WTC11 (cell line): ENCODE results near the gene EML4. TPM values are rescaled to one million over a fixed set of nuclear protein-coding genes. Genes with fewer than 3 reads are reported as not detected.
A peak's percentile ranks its signal among the peaks of the same experiment; 100 is the strongest.

Experiments used
- ATAC-seq: fragments of 200-7000 bp; cut with Tn5 transposase; 2 replicates; pipeline ENCODE4 v1.10.0; 2021; ENCODE audit warnings: mild to moderate bottlenecking, moderate library complexity
- CTCF ChIA-PET: fragments of 300-600 bp; sonication (Branson Sonifier 250); formaldehyde crosslinking; loops from one replicate; lab custom pipeline; 2021; ENCODE audit warnings: antibody characterized with exemption; lab: Charles Lee
- POLR2A ChIA-PET: fragments of 350-600 bp; sonication (Branson Sonifier 250); formaldehyde crosslinking; loops from one replicate; lab custom pipeline; 2021; ENCODE audit warnings: antibody characterized with exemption; lab: Charles Lee
- DNase-seq: peaks from one replicate; pipeline ENCODE4 v3.0.0; 2021; ENCODE audit warnings: low spot score
- H3K27ac Mint-ChIP-seq: 2 replicates; pipeline ENCODE4 v1.8.0; 2021; ENCODE audit warnings: mixed read lengths
- H3K27me3 Mint-ChIP-seq: 2 replicates; pipeline ENCODE4 v1.8.0; 2021; ENCODE audit warnings: low read depth, mild to moderate bottlenecking, moderate library complexity, mixed read lengths
- H3K36me3 Mint-ChIP-seq: 2 replicates; pipeline ENCODE4 v1.8.0; 2021; ENCODE audit warnings: mixed read lengths
- H3K4me1 Mint-ChIP-seq: 2 replicates; pipeline ENCODE4 v1.8.0; 2022; ENCODE audit warnings: mixed read lengths
- H3K4me3 Mint-ChIP-seq: 2 replicates; pipeline ENCODE4 v1.8.0; 2021; ENCODE audit warnings: mild to moderate bottlenecking, moderate library complexity, mixed read lengths
- H3K9me3 Mint-ChIP-seq: 2 replicates; pipeline ENCODE4 v1.8.0; 2021; ENCODE audit warnings: mixed read lengths
- ATF1 ChIP-seq: sonication (generic); formaldehyde crosslinking; IDR thresholded peaks from 2 replicates; pipeline ENCODE4 v1.8.1; 2023; ENCODE audit warnings: mild to moderate bottlenecking, moderate library complexity, missing genetic modification reagents
- EMX1 ChIP-seq: fragments of 250-450 bp; sonication (Bioruptor Pico); IDR thresholded peaks from 2 replicates; pipeline ENCODE4 v1.8.0; 2021; ENCODE audit warnings: mild to moderate bottlenecking
- FOXP1 ChIP-seq: sonication (generic); formaldehyde crosslinking; IDR thresholded peaks from 2 replicates; pipeline ENCODE4 v1.8.0; 2022; ENCODE audit warnings: missing genetic modification reagents, mild to moderate bottlenecking, moderate library complexity, borderline replicate concordance
- GTF2I ChIP-seq: fragments of 250-450 bp; sonication (Bioruptor Pico); conservative IDR thresholded peaks from 2 replicates; pipeline ENCODE4 v1.4.0; 2021; ENCODE audit warnings: mild to moderate bottlenecking
- IRF2 ChIP-seq: sonication (generic); formaldehyde crosslinking; IDR thresholded peaks from 2 replicates; pipeline ENCODE4 v1.8.0; 2022; ENCODE audit warnings: low read depth, missing genetic modification reagents, borderline replicate concordance
- NR2C2 ChIP-seq: sonication (generic); formaldehyde crosslinking; IDR thresholded peaks from 2 replicates; pipeline ENCODE4 v1.8.0; 2022; ENCODE audit warnings: mild to moderate bottlenecking, missing genetic modification reagents
- NR3C1 ChIP-seq: sonication (generic); formaldehyde crosslinking; conservative IDR thresholded peaks from 2 replicates; pipeline ENCODE4 v1.8.1; 2023; ENCODE audit warnings: low read depth, mild to moderate bottlenecking, missing genetic modification reagents
- SMAD3 ChIP-seq: sonication (generic); formaldehyde crosslinking; IDR thresholded peaks from 2 replicates; pipeline ENCODE4 v1.8.0; 2022; ENCODE audit warnings: missing genetic modification reagents, mild to moderate bottlenecking, borderline replicate concordance
- STAT6 ChIP-seq: sonication (generic); formaldehyde crosslinking; conservative IDR thresholded peaks from 2 replicates; pipeline ENCODE4 v1.8.1; 2023; ENCODE audit warnings: mild to moderate bottlenecking, low read depth, missing genetic modification reagents, moderate library complexity
- TCF7 ChIP-seq: sonication (generic); formaldehyde crosslinking; IDR thresholded peaks from 2 replicates; pipeline ENCODE4 v1.8.0; 2022; ENCODE audit warnings: mild to moderate bottlenecking, low read depth, missing genetic modification reagents, moderate library complexity
- ZNF138 ChIP-seq: sonication (generic); formaldehyde crosslinking; conservative IDR thresholded peaks from 2 replicates; pipeline ENCODE4 v1.8.1; 2022; ENCODE audit warnings: mild to moderate bottlenecking, moderate library complexity, missing genetic modification reagents
- total RNA-seq: library from RNA; stranded (reverse); gene quantifications from 3 replicates; pipeline ENCODE4 v1.2.3, GENCODE V29; 2021
- TF ChIP-seq, protein P1 (sequence below): sonication (generic); formaldehyde crosslinking; IDR thresholded peaks from 2 replicates; pipeline ENCODE4 v1.8.0; 2022; ENCODE audit warnings: mild to moderate bottlenecking, missing genetic modification reagents
- TF ChIP-seq, protein P2 (sequence below): fragments of 250-450 bp; sonication (Bioruptor Pico); IDR thresholded peaks from 2 replicates; pipeline ENCODE4 v2.1.2; 2022; ENCODE audit warnings: mild to moderate bottlenecking, moderate library complexity
- TF ChIP-seq, protein P3 (sequence below): sonication (generic); formaldehyde crosslinking; IDR thresholded peaks from 2 replicates; pipeline ENCODE4 v1.8.1; 2023; ENCODE audit warnings: mild to moderate bottlenecking, missing genetic modification reagents, moderate library complexity
- TF ChIP-seq, protein P4 (sequence below): sonication (generic); formaldehyde crosslinking; IDR thresholded peaks from 2 replicates; pipeline ENCODE4 v1.8.0; 2023; ENCODE audit warnings: missing genetic modification reagents, mild to moderate bottlenecking, borderline replicate concordance
- TF ChIP-seq, protein P5 (sequence below): fragments of 250-450 bp; sonication (Bioruptor Pico); conservative IDR thresholded peaks from 2 replicates; pipeline ENCODE4 v1.9.0; 2021; ENCODE audit warnings: mild to moderate bottlenecking

EML4 gene
- total RNA-seq, 1 experiment from 2014 or later = 89.9 TPM

GRCh38 chr2:42167458-42167857 lies 1.7 kb upstream of the EML4 start:
- POLR2A ChIA-PET = no interaction called here
- peaks cover 7% of the 10 kb centered on the region; the same call in 1 of the 2 replicates for H3K4me1 Mint-ChIP-seq
- no peaks in the 10 kb centered on the region; the same call in 1 of the 2 replicates for H3K27me3 Mint-ChIP-seq
- H3K27ac Mint-ChIP-seq = no peak overlapping the region
- ATAC-seq (no peak), DNase-seq (no peak)
- TF ChIP-seq SMAD3 (CRISPR knock-in tag) (no peak), IRF2 (no peak), FOXP1 (no peak), GTF2I (CRISPR knock-in tag) (no peak), TCF7 (CRISPR knock-in tag) (no peak), NR3C1 (CRISPR knock-in tag) (no peak), STAT6 (CRISPR knock-in tag) (no peak), NR2C2 (CRISPR knock-in tag) (no peak), ATF1 (no peak)
- TF ChIP-seq, protein P1, sequence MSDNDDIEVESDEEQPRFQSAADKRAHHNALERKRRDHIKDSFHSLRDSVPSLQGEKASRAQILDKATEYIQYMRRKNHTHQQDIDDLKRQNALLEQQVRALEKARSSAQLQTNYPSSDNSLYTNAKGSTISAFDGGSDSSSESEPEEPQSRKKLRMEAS = no peak
- TF ChIP-seq, protein P2, sequence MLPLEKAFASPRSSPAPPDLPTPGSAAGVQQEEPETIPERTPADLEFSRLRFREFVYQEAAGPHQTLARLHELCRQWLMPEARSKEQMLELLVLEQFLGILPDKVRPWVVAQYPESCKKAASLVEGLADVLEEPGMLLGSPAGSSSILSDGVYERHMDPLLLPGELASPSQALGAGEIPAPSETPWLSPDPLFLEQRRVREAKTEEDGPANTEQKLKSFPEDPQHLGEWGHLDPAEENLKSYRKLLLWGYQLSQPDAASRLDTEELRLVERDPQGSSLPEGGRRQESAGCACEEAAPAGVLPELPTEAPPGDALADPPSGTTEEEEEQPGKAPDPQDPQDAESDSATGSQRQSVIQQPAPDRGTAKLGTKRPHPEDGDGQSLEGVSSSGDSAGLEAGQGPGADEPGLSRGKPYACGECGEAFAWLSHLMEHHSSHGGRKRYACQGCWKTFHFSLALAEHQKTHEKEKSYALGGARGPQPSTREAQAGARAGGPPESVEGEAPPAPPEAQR (CRISPR knock-in tag) = no peak
- TF ChIP-seq, protein P3, sequence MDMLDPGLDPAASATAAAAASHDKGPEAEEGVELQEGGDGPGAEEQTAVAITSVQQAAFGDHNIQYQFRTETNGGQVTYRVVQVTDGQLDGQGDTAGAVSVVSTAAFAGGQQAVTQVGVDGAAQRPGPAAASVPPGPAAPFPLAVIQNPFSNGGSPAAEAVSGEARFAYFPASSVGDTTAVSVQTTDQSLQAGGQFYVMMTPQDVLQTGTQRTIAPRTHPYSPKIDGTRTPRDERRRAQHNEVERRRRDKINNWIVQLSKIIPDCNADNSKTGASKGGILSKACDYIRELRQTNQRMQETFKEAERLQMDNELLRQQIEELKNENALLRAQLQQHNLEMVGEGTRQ = no peak
- TF ChIP-seq, protein P4, sequence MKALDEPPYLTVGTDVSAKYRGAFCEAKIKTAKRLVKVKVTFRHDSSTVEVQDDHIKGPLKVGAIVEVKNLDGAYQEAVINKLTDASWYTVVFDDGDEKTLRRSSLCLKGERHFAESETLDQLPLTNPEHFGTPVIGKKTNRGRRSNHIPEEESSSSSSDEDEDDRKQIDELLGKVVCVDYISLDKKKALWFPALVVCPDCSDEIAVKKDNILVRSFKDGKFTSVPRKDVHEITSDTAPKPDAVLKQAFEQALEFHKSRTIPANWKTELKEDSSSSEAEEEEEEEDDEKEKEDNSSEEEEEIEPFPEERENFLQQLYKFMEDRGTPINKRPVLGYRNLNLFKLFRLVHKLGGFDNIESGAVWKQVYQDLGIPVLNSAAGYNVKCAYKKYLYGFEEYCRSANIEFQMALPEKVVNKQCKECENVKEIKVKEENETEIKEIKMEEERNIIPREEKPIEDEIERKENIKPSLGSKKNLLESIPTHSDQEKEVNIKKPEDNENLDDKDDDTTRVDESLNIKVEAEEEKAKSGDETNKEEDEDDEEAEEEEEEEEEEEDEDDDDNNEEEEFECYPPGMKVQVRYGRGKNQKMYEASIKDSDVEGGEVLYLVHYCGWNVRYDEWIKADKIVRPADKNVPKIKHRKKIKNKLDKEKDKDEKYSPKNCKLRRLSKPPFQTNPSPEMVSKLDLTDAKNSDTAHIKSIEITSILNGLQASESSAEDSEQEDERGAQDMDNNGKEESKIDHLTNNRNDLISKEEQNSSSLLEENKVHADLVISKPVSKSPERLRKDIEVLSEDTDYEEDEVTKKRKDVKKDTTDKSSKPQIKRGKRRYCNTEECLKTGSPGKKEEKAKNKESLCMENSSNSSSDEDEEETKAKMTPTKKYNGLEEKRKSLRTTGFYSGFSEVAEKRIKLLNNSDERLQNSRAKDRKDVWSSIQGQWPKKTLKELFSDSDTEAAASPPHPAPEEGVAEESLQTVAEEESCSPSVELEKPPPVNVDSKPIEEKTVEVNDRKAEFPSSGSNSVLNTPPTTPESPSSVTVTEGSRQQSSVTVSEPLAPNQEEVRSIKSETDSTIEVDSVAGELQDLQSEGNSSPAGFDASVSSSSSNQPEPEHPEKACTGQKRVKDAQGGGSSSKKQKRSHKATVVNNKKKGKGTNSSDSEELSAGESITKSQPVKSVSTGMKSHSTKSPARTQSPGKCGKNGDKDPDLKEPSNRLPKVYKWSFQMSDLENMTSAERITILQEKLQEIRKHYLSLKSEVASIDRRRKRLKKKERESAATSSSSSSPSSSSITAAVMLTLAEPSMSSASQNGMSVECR (CRISPR knock-in tag) = no peak
- H3K36me3 Mint-ChIP-seq = no peaks in the 10 kb centered on the region
- no peak overlapping the region for H3K4me3 Mint-ChIP-seq
- CTCF ChIA-PET = no interaction called here
- H3K9me3 Mint-ChIP-seq = no peaks in the 10 kb centered on the region

- no peak for DNase-seq
- H3K27ac Mint-ChIP-seq = peak overlapping the region; percentile 73
- no peaks in the 10 kb centered on the region; the same call in 1 of the 2 replicates for H3K27me3 Mint-ChIP-seq
- POLR2A ChIA-PET = interaction anchor here (1.0 kb wide), 1 partner anchor 122 kb away, joined by 3 read pairs; no protein-coding TSS in a partner anchor
- no peaks in the 10 kb centered on the region for H3K36me3 Mint-ChIP-seq
- CTCF ChIA-PET = no interaction called here
- TF ChIP-seq, protein P5, sequence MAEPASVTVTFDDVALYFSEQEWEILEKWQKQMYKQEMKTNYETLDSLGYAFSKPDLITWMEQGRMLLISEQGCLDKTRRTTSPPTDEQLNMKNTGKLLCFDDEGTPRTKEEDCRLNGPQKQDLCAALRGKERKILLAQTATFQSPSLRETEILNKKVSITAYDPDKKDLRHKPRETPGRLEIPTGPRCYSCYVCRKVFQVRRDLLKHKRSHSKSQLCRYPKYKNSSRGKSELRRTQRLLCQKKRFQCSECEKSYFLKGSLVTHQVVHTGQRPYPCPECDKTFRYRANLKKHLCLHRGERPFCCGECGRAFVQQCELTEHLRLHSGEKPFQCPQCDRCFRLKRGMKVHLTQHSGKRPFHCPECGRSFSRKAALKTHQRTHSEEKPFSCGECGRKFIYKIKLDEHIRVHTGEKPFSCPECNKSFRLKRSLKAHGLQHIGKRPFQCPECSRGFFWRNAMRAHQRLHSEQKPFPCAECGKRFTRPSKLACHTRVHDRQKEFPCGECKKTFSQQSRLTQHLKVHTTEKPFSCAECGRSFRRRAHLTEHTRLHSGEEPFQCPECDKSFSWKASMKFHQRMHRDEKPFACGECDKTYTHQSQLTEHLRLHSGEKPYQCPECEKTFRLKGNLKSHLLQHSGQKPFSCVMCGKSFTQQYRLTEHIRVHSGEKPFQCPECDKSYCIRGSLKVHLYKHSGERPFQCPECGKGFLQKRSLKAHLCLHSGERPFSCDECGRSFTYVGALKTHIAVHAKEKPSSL (CRISPR knock-in tag) = 0 out of 2 replicates have a peak, but pooled peaks have one; percentile 28
- TF ChIP-seq ZNF138 (no peak), EMX1 (CRISPR knock-in tag) (no peak)
- ATAC-seq = peak; percentile 2; the same call in 1 of the 2 replicates
- peaks cover 7% of the 10 kb centered on the region for H3K4me1 Mint-ChIP-seq
- no peaks in the 10 kb centered on the region for H3K9me3 Mint-ChIP-seq
- H3K4me3 Mint-ChIP-seq = no peak overlapping the region
Observed at GRCh38 chr2:42168459-42169099, 574 bp upstream of the EML4 start.
